CD14-positive monocyte (primary cell): ENCODE results near the gene NRG3. TPM values are rescaled to one million over a fixed set of nuclear protein-coding genes. Genes with fewer than 3 reads are reported as not detected.

Source experiments
- DNase-seq, 3 donors: peaks; one replicate each; pipeline ENCODE4 v3.0.0-alpha.2; 2011 to 2022
- H2AFZ ChIP-seq: 2 replicates; pipeline ENCODE4 v1.6.0; 2012; ENCODE audit warnings: mild to moderate bottlenecking, low read depth, low read length, inconsistent platforms; ENCODE audit not compliant: insufficient read depth, poor library complexity, severe bottlenecking
- H3K27ac ChIP-seq, 2 donors: 1 replicate in 1 of 2; 2 replicates in 1 of 2; pipeline ENCODE4 v1.5.1; 2012 to 2013; ENCODE audit warnings: low read length in 2 of 2, control low read depth in 1 of 2, inconsistent platforms in 1 of 2, low read depth in 1 of 2, mild to moderate bottlenecking in 1 of 2
- H3K27me3 ChIP-seq, 2 donors: one replicate each; pipeline versions ENCODE4 v1.6.0 to v1.6.1; 2011 to 2013; ENCODE audit warnings: low read length in 2 of 2; ENCODE audit not compliant: control insufficient read depth in 2 of 2, insufficient read depth in 2 of 2
- H3K36me3 ChIP-seq, 2 donors: replicated peaks in 1 of 2; 1 replicate in 1 of 2; 2 replicates in 1 of 2; pipeline versions ENCODE4 v1.5.1 to v1.6.1; 2012 to 2013; ENCODE audit warnings: low read length in 2 of 2, control low read depth in 1 of 2, inconsistent platforms in 1 of 2, mild to moderate bottlenecking in 1 of 2; ENCODE audit not compliant: insufficient read depth in 2 of 2, control insufficient read depth in 1 of 2
- H3K4me1 ChIP-seq, 2 donors: 1 replicate in 1 of 2; 2 replicates in 1 of 2; pipeline versions ENCODE4 v1.5.1 to v1.6.1; 2012 to 2013; ENCODE audit warnings: low read length in 2 of 2, control low read depth in 1 of 2, inconsistent platforms in 1 of 2, mild to moderate bottlenecking in 1 of 2, moderate library complexity in 1 of 2; ENCODE audit not compliant: insufficient read depth in 2 of 2, control insufficient read depth in 1 of 2
- H3K4me2 ChIP-seq: replicated peaks from 2 replicates; pipeline ENCODE3; 2012; ENCODE audit warnings: low read length, moderate library complexity, mild to moderate bottlenecking; ENCODE audit not compliant: poor library complexity, severe bottlenecking; ENCODE audit errors: extremely low read depth
- H3K4me3 ChIP-seq, 3 experiments: fragments of 200-600 bp in 1 of 3; sonication (generic) in 1 of 3; replicated peaks in 1 of 3; 1 replicate in 2 of 3; 2 replicates in 1 of 3; pipeline ENCODE4 v1.5.1; 2011 to 2013; ENCODE audit warnings: low read length in 3 of 3, mild to moderate bottlenecking in 3 of 3, control low read depth in 2 of 3, low read depth in 2 of 3, inconsistent platforms in 1 of 3, moderate library complexity in 1 of 3
- H3K79me2 ChIP-seq: 2 replicates; pipeline ENCODE4 v1.6.0; 2012; ENCODE audit warnings: mild to moderate bottlenecking, control low read depth, inconsistent platforms, low read length, moderate library complexity; ENCODE audit not compliant: insufficient read depth
- H3K9ac ChIP-seq: 2 replicates; pipeline ENCODE4 v1.6.0; 2017; ENCODE audit warnings: low read length, mild to moderate bottlenecking; ENCODE audit not compliant: insufficient read depth, poor library complexity, severe bottlenecking
- H3K9me3 ChIP-seq, 2 donors: replicated peaks in 1 of 2; 1 replicate in 1 of 2; 2 replicates in 1 of 2; pipeline versions ENCODE4 v1.5.1 to v1.6.1; 2012 to 2013; ENCODE audit warnings: low read length in 2 of 2, control low read depth in 1 of 2; ENCODE audit not compliant: control insufficient read depth in 1 of 2, insufficient read depth in 1 of 2
- H4K20me1 ChIP-seq: 2 replicates; pipeline ENCODE4 v1.6.0; 2012; ENCODE audit warnings: mild to moderate bottlenecking, low read length, control low read depth, moderate library complexity; ENCODE audit not compliant: insufficient read depth
- H3K27ac Mint-ChIP-seq, 7 donors: one replicate each; pipeline ENCODE4 v1.8.0; 2020; ENCODE audit warnings: mild to moderate bottlenecking in 7 of 7, mixed read lengths in 7 of 7, moderate library complexity in 6 of 7, inconsistent platforms in 2 of 7
- H3K27me3 Mint-ChIP-seq, 3 donors: one replicate each; pipeline ENCODE4 v1.8.0; 2021 to 2022; ENCODE audit warnings: low read depth in 3 of 3, mild to moderate bottlenecking in 3 of 3, mixed read lengths in 3 of 3, moderate library complexity in 3 of 3, inconsistent platforms in 1 of 3
- H3K36me3 Mint-ChIP-seq, 2 donors: one replicate each; pipeline ENCODE4 v1.8.0; 2020; ENCODE audit warnings: mixed read lengths in 2 of 2, inconsistent platforms in 1 of 2, mild to moderate bottlenecking in 1 of 2
- H3K4me1 Mint-ChIP-seq: one replicate; pipeline ENCODE4 v1.8.0; 2020; ENCODE audit warnings: mild to moderate bottlenecking, mixed read lengths
- H3K4me3 Mint-ChIP-seq, 2 donors: one replicate each; pipeline ENCODE4 v1.8.0; 2020; ENCODE audit warnings: mild to moderate bottlenecking in 2 of 2, mixed read lengths in 2 of 2, moderate library complexity in 1 of 2
- H3K9me3 Mint-ChIP-seq, 7 donors: one replicate each; pipeline ENCODE4 v1.8.0; 2020 to 2022; ENCODE audit warnings: mixed read lengths in 7 of 7, mild to moderate bottlenecking in 6 of 7, moderate library complexity in 6 of 7, inconsistent platforms in 2 of 7
- CTCF ChIP-seq: fragments of 200-600 bp; IDR thresholded peaks from one replicate; pipeline ENCODE4 v1.8.0; 2022; ENCODE audit warnings: antibody characterized with exemption, mild to moderate bottlenecking
- WGBS: methylation state at CpG from one replicate; pipeline ENCODE4 v1.1.5; 2013; ENCODE audit warnings: missing lambda C conversion rate; ENCODE audit not compliant: insufficient coverage; 5-methylcytosine and 5-hydroxymethylcytosine counted together
- intact Hi-C, 2 donors: fragments of 100-400 bp; cut with micrococcal nuclease; formaldehyde crosslinking; loops; one replicate each; pipeline versions ENCODE4 v1.15.0 to v1.15.1; 2023
- polyA plus RNA-seq, 3 donors: library from polyadenylated mRNA; depleted of rRNA in 1 of 3; unstranded in 2 of 3; stranded (reverse) in 1 of 3; fragments of 300-500 nt in 2 of 3; fragments of >200 nt in 1 of 3; fragmentation: Illumina TruSeq in 2 of 3; gene quantifications; 1 replicate in 2 of 3; 2 replicates in 1 of 3; pipeline ENCODE4 v1.2.3, GENCODE V29; 2012 to 2021

The NRG3 gene
- polyA plus RNA-seq, 3 donors = not detected

GRCh38 chr10:82176587-82176986 is 301.6 kb downstream of the NRG3 start:
- Mint-ChIP-seq H3K27ac (no peak overlapping the region), H3K4me1 (no peaks in the 10 kb centered on the region), H3K9me3 (peaks cover 0 to 10% (median 2%) of the 10 kb centered on the region in 7 donors), H3K4me3 (no peak overlapping the region), H3K36me3 (no peaks in the 10 kb centered on the region), H3K27me3 (no peaks in the 10 kb centered on the region)
- no peak overlapping the region for H2AFZ ChIP-seq
- H3K36me3 ChIP-seq = no peaks in the 10 kb centered on the region
- no peak overlapping the region for H3K9ac ChIP-seq
- no peaks in the 10 kb centered on the region for H3K79me2 ChIP-seq
- TF ChIP-seq CTCF = no peak
- intact Hi-C loops = no loop called here
- no peaks in the 10 kb centered on the region for H3K27me3 ChIP-seq
- WGBS = 40% methylated on average over 1 of the region's 3 CpGs
- no peak overlapping the region for H3K4me3 ChIP-seq
- no peaks in the 10 kb centered on the region for H3K4me1 ChIP-seq
- H4K20me1 ChIP-seq = no peaks in the 10 kb centered on the region
- no peak for DNase-seq
- no peak overlapping the region for H3K4me2 ChIP-seq
- no peak overlapping the region for H3K27ac ChIP-seq
- no peaks in the 10 kb centered on the region for H3K9me3 ChIP-seq

GRCh38 chr10:82190432-82191260 is 315.7 kb downstream of the NRG3 start:
- Histone ChIP-seq H3K4me3 (no peak overlapping the region), H3K9me3 (peaks cover 0 to 2% of the 10 kb centered on the region in 2 donors), H3K4me2 (no peak overlapping the region), H3K36me3 (no peaks in the 10 kb centered on the region), H3K79me2 (no peaks in the 10 kb centered on the region), H3K4me1 (no peaks in the 10 kb centered on the region), H3K27me3 (no peaks in the 10 kb centered on the region), H3K27ac (no peak overlapping the region), H4K20me1 (no peaks in the 10 kb centered on the region), H3K9ac (no peak overlapping the region), H2AFZ (no peak overlapping the region)
- no peaks in the 10 kb centered on the region for H3K27me3 Mint-ChIP-seq
- no CpG with 5 or more reads among the region's 5 CpGs for WGBS
- no peak for DNase-seq
- TF ChIP-seq CTCF = no peak
- no peak overlapping the region for H3K4me3 Mint-ChIP-seq
- peaks cover 0 to 11% (median 1%) of the 10 kb centered on the region in 7 donors for H3K9me3 Mint-ChIP-seq
- H3K36me3 Mint-ChIP-seq = no peaks in the 10 kb centered on the region
- intact Hi-C loops = no loop called here
- no peak overlapping the region for H3K27ac Mint-ChIP-seq
- H3K4me1 Mint-ChIP-seq = no peaks in the 10 kb centered on the region
